ENCODE measurements around the gene EBI3. TPM values are rescaled to one million over a fixed set of nuclear protein-coding genes. Genes with fewer than 3 reads are reported as not detected.

Gene EBI3
- total and polyA plus RNA-seq, 2 donors (not counting 1 experiment from before 2014, with no cell fraction given), result 11.9 to 15.6 TPM

- 52% methylated on average over 15 of the region's 20 CpGs for WGBS (ENCODE audit: insufficient coverage)
- Mint-ChIP-seq H3K27me3 (peaks cover 12% of the 10 kb centered on the region), H3K9me3 (ENCODE audit: insufficient read depth) (no peaks in the 10 kb centered on the region), H3K4me1 (peaks cover 2% of the 10 kb centered on the region), H3K27ac (no peak overlapping the region), H3K4me3 (no peak overlapping the region)
- H3K4me2 ChIP-seq (replicated peaks; ENCODE audit: low read depth, low read length, poor library complexity, severe bottlenecking), result no peak overlapping the region
- no peak for TF ChIP-seq CTCF (IDR thresholded peaks at IDR 0.05)
- no peak for TF ChIP-seq EZH2 (IDR thresholded peaks at IDR 0.05; ENCODE audit: borderline replicate concordance, insufficient read depth, low read depth, low read length, poor library complexity, severe bottlenecking)
- intact Hi-C loops (cut with micrococcal nuclease), result no loop called here
- H3K4me3 ChIP-seq (ENCODE audit: control extremely low read depth in 1 of 5, extremely low read depth in 1 of 5, insufficient read depth in 1 of 5, low read depth in 2 of 5, low read length in 4 of 5), result no peak overlapping the region
- H3K4me1 ChIP-seq (ENCODE audit: control insufficient read depth in 2 of 2, insufficient read depth in 2 of 2, low read length in 2 of 2), result peaks cover 4 to 6% of the 10 kb centered on the region in 2 donors
- no peak overlapping the region for H3K9ac ChIP-seq (ENCODE audit: low read length)
- no peaks in the 10 kb centered on the region for H4K20me1 ChIP-seq (ENCODE audit: control insufficient read depth, insufficient read depth, low read length, poor library complexity, severe bottlenecking)
- DNase-seq (no peak), ATAC-seq (ENCODE audit: low read depth) (no peak)
- H3K27ac ChIP-seq (ENCODE audit: low read length in 2 of 2), result no peak overlapping the region
- CTCF ChIA-PET, result no interaction called here
- no peaks in the 10 kb centered on the region for H3K79me2 ChIP-seq (ENCODE audit: control insufficient read depth, insufficient read depth, low read length)
- H3K9me3 ChIP-seq (ENCODE audit: control extremely low read depth in 1 of 3, control insufficient read depth in 2 of 3, insufficient read depth in 1 of 3, low read length in 2 of 3), result peaks cover 0 to 5% (median 0%) of the 10 kb centered on the region in 3 donors
- H3K36me3 ChIP-seq (replicated peaks in 1 of 2; ENCODE audit: control extremely low read depth in 1 of 2, control insufficient read depth in 1 of 2, extremely low read depth in 1 of 2, insufficient read depth in 2 of 2, low read length in 1 of 2), result no peaks in the 10 kb centered on the region
- POLR2A ChIA-PET, result no interaction called here
- H2AFZ ChIP-seq (ENCODE audit: insufficient read depth, low read depth, low read length, poor library complexity, severe bottlenecking), result no peak overlapping the region
- H3K27me3 ChIP-seq (replicated peaks in 1 of 4; ENCODE audit: control extremely low read depth in 1 of 4, control insufficient read depth in 3 of 4, insufficient read depth in 4 of 4, low read length in 3 of 4), result peaks cover 0 to 25% (median 5%) of the 10 kb centered on the region in 4 experiments
Observed at GRCh38 chr19:4284176-4284958, 55.0 kb downstream of the EBI3 start.

GRCh38 chr19:4284974-4285373 is 55.7 kb downstream of the EBI3 start:
- no peaks in the 10 kb centered on the region for H3K79me2 ChIP-seq (ENCODE audit: control insufficient read depth, insufficient read depth, low read length)

More at GRCh38 chr19:4284974-4285373, 55.7 kb downstream of the EBI3 start:
- Histone ChIP-seq H3K27me3 (replicated peaks in 1 of 4; ENCODE audit: control extremely low read depth in 1 of 4, control insufficient read depth in 3 of 4, insufficient read depth in 4 of 4, low read length in 3 of 4) (peaks cover 0 to 21% (median 3%) of the 10 kb centered on the region in 4 experiments), H3K27ac (ENCODE audit: low read length in 2 of 2) (no peak overlapping the region), H3K36me3 (replicated peaks in 1 of 2; ENCODE audit: control extremely low read depth in 1 of 2, control insufficient read depth in 1 of 2, extremely low read depth in 1 of 2, insufficient read depth in 2 of 2, low read length in 1 of 2) (no peaks in the 10 kb centered on the region), H3K9ac (ENCODE audit: low read length) (no peak overlapping the region), H3K4me2 (replicated peaks; ENCODE audit: low read depth, low read length, poor library complexity, severe bottlenecking) (no peak overlapping the region), H3K9me3 (ENCODE audit: control extremely low read depth in 1 of 3, control insufficient read depth in 2 of 3, insufficient read depth in 1 of 3, low read length in 2 of 3) (peaks cover 0 to 5% (median 0%) of the 10 kb centered on the region in 3 donors), H4K20me1 (ENCODE audit: control insufficient read depth, insufficient read depth, low read length, poor library complexity, severe bottlenecking) (no peaks in the 10 kb centered on the region), H2AFZ (ENCODE audit: insufficient read depth, low read depth, low read length, poor library complexity, severe bottlenecking) (no peak overlapping the region), H3K4me3 (ENCODE audit: control extremely low read depth in 1 of 5, extremely low read depth in 1 of 5, insufficient read depth in 1 of 5, low read depth in 2 of 5, low read length in 4 of 5) (no peak overlapping the region), H3K4me1 (ENCODE audit: control insufficient read depth in 2 of 2, insufficient read depth in 2 of 2, low read length in 2 of 2) (peaks cover 0 to under 1% of the 10 kb centered on the region in 2 donors)
- Mint-ChIP-seq H3K4me1 (no peaks in the 10 kb centered on the region), H3K27ac (no peak overlapping the region), H3K4me3 (no peak overlapping the region), H3K9me3 (ENCODE audit: insufficient read depth) (no peaks in the 10 kb centered on the region), H3K27me3 (peaks cover 12% of the 10 kb centered on the region)
- ChIA-PET POLR2A (interaction anchor here (0.7 kb wide), 1 partner anchor 11 kb away, joined by 4 read pairs; no protein-coding TSS in a partner anchor), CTCF (no interaction called here)
- ATAC-seq (ENCODE audit: low read depth) (no peak), DNase-seq (no peak)
- TF ChIP-seq EZH2 (IDR thresholded peaks at IDR 0.05; ENCODE audit: borderline replicate concordance, insufficient read depth, low read depth, low read length, poor library complexity, severe bottlenecking) (no peak), CTCF (IDR thresholded peaks at IDR 0.05) (no peak)
- 86% methylated on average over 5 of the region's 6 CpGs for WGBS (ENCODE audit: insufficient coverage)
- intact Hi-C loops (cut with micrococcal nuclease), result no loop called here
